Pulmonary artery endothelial cell (primary cell): ENCODE measurements around the gene HTRA3. TPM values are rescaled to one million over a fixed set of nuclear protein-coding genes. Genes with fewer than 3 reads are reported as not detected.
"Not testable (repeated sequence)": the region's sequence is repeated elsewhere in the genome, so short reads cannot be mapped to it uniquely, and the experiment has no call there.

ENCODE experiments used
- DNase-seq: peaks from one replicate; pipeline ENCODE4 v3.0.0-alpha.2; 2011; ENCODE audit warnings: low read depth, low spot score
- total RNA-seq: library from RNA; depleted of rRNA; stranded (reverse); fragments of >200 nt; gene quantifications from 2 replicates; pipeline ENCODE4 v1.2.3, GENCODE V29; 2014

HTRA3 gene
- total RNA-seq, 1 donor from 2014 or later = 3.3 TPM

- no peak for DNase-seq
Measured at GRCh38 chr4:8341691-8342090, 72.1 kb downstream of the HTRA3 start.

- no peak for DNase-seq
Measured at GRCh38 chr4:8342651-8343261, 73.2 kb downstream of the HTRA3 start.

GRCh38 chr4:8343262-8343966, 73.9 kb downstream of the HTRA3 start:
- no peak for DNase-seq

- DNase-seq = no peak
Measured at GRCh38 chr4:8343967-8344331, 74.4 kb downstream of the HTRA3 start.

- DNase-seq = no peak
Measured at GRCh38 chr4:8344377-8344776, 74.8 kb downstream of the HTRA3 start.

- DNase-seq = no peak
Measured at GRCh38 chr4:8345053-8345945, 75.7 kb downstream of the HTRA3 start.

- no peak for DNase-seq
Measured at GRCh38 chr4:8345946-8346814, 76.6 kb downstream of the HTRA3 start.

- DNase-seq = no peak
Measured at GRCh38 chr4:8346838-8347605, 77.5 kb downstream of the HTRA3 start.

- DNase-seq = no peak
Measured at GRCh38 chr4:8347660-8348059, 78.1 kb downstream of the HTRA3 start.

GRCh38 chr4:8348071-8348470, 78.5 kb downstream of the HTRA3 start:
- no peak for DNase-seq

GRCh38 chr4:8349236-8349635, 79.7 kb downstream of the HTRA3 start:
- DNase-seq = not testable (repeated sequence)

- no peak for DNase-seq
Measured at GRCh38 chr4:8349664-8350236, 80.2 kb downstream of the HTRA3 start.

GRCh38 chr4:8350352-8350751, 80.8 kb downstream of the HTRA3 start:
- no peak for DNase-seq

GRCh38 chr4:8350841-8351461, 81.4 kb downstream of the HTRA3 start:
- DNase-seq = no peak

GRCh38 chr4:8351931-8352367, 82.4 kb downstream of the HTRA3 start:
- DNase-seq = no peak

- no peak for DNase-seq
Measured at GRCh38 chr4:8352368-8353157, 83.0 kb downstream of the HTRA3 start.

GRCh38 chr4:8353158-8353669, 83.7 kb downstream of the HTRA3 start:
- DNase-seq = no peak

- DNase-seq = no peak
Measured at GRCh38 chr4:8353912-8354453, 84.4 kb downstream of the HTRA3 start.
